Upper lobe of left lung (tissue), 4 donors: Measurements from ENCODE around the gene PIP4K2B.

Experiments used
- POLR2A ChIP-seq, 4 donors: fragments of 450-650 bp; IDR thresholded peaks; one replicate each; pipeline ENCODE4 v1.5.1; 2016 to 2017; ENCODE audit warnings: antibody characterized with exemption in 4 of 4, mild to moderate bottlenecking in 2 of 4
- TF ChIP-seq, protein P1 (sequence below), 6 experiments: fragments of 450-650 bp in 4 of 6; fragments of 200-600 bp in 2 of 6; sonication (generic) in 2 of 6; IDR thresholded peaks; one replicate each; pipeline ENCODE4 v1.5.1; 2016 to 2019; ENCODE audit warnings: antibody characterized with exemption in 6 of 6

GRCh38 chr17:38717139-38717745 is 82.1 kb downstream of the PIP4K2B start:
- TF ChIP-seq, protein P1, sequence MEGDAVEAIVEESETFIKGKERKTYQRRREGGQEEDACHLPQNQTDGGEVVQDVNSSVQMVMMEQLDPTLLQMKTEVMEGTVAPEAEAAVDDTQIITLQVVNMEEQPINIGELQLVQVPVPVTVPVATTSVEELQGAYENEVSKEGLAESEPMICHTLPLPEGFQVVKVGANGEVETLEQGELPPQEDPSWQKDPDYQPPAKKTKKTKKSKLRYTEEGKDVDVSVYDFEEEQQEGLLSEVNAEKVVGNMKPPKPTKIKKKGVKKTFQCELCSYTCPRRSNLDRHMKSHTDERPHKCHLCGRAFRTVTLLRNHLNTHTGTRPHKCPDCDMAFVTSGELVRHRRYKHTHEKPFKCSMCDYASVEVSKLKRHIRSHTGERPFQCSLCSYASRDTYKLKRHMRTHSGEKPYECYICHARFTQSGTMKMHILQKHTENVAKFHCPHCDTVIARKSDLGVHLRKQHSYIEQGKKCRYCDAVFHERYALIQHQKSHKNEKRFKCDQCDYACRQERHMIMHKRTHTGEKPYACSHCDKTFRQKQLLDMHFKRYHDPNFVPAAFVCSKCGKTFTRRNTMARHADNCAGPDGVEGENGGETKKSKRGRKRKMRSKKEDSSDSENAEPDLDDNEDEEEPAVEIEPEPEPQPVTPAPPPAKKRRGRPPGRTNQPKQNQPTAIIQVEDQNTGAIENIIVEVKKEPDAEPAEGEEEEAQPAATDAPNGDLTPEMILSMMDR (IDR thresholded peaks at IDR 0.05): no peak
- TF ChIP-seq POLR2A (IDR thresholded peaks at IDR 0.05): no peak
